GM12892 (cell line): Measurements from ENCODE around the gene CASTOR2.

Source experiments
- POLR2A ChIP-seq: IDR thresholded peaks from 2 replicates; pipeline ENCODE4 v1.6.1; 2011; ENCODE audit warnings: low read depth, low read length, control low read depth
- POLR2AphosphoS5 ChIP-seq: IDR thresholded peaks from 2 replicates; pipeline ENCODE4 v1.6.1; 2011; ENCODE audit warnings: low read depth, low read length, control low read depth

DNA sequence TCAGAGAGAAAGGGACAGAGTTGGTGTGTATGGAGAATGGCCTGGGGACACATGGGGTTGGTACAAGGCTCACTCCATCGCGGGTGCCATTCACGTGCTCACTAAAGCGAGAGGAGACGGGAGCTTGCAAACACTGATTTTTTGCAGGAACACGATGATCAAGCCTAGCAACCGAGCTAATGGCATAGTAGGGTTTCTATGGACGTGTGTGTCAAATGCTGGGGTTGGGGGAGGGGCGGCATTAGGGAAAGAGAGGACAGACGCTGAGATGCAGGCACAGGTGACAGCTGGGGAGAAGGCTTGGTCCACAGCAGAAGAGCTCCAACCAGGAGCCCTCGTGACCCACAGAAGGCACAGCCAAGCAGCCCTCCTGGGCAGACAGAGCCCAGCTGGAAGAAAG, 75.2 kb downstream of the CASTOR2 start:
- TF ChIP-seq POLR2AphosphoS5 (no peak), POLR2A (no peak)
